Retina (tissue), 1 donor: ENCODE data around the gene MMP28.
A peak's percentile ranks its signal among the peaks of the same experiment; 100 is the strongest.
"Not testable (repeated sequence)": the region's sequence is repeated elsewhere in the genome, so short reads cannot be mapped to it uniquely, and the experiment has no call there.

Experiments used
- DNase-seq: peaks from one replicate; pipeline ENCODE4 v3.0.0-alpha.2; 2016

The MMP28 gene

DNA sequence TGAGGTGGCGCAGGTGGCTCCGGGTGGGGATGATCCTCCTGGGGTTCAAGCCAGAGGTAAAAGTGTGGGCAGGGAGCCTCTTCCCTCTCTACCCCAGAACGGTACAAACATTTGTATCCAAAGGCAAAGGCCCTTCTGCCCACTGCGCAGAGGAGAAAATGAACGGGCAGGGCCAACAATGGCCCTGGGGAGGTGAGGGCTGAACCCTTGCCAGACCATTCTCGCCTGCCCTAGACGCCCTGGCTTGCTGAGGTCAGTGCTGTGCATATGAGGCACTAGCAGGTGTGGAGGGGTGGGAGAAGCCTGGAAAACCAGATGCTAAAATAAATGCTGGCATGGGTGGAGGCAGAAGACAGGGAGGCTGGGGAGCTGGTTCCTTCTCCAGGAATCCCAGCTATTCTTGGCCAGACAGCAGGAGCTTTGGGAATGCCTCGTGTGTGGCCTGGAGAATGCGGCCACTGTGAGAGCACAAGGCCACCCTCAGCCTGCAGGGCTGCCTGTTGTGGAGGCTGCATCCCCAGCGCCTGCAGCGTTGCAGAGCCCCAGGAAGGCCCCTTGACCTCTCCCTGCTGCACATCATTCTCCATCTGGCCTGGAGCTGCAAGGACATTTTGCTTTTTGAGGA is 30.2 kb downstream of the MMP28 start:
- DNase-seq = no peak

DNA sequence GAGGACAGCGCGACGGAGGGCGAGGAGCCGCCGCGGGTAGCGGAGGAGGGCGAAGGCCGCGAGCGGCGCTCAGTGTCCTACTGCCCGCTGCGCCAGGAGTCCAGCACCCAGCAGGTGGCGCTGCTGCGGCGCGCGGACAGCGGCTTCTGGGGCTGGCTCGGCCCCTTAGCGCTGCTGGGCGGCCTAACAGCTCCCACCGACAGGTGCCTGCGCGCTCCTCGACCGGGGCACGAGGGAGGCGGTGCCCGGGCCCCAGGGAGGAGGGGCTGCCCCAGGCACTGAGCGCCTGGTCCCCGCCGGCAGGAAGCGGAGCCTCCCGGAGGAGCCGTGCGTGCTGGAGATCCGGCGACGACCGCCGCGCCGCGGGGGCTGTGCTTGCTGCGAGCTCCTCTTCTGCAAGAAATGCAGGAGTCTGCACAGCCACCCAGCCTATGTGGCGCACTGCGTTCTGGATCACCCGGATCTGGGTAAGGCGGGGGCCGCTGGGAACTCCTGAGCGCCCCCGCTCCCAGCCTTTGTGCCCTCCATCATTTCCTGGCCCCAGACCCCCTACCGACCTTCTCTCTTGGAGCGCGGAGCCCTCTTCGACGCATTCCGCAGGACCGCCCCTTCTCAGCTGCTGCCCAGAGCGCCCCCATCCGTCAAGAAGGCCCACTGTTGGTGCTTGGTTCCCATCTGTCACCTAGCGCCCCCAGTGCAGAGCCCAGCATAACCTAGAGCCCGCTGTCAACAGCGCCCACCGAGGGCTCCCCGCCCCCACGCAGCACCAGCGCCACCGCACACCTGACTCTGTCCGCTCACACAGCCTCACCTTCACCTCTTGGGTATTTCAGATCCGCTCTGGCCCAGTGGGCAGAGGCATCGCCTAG is 31.1 kb downstream of the MMP28 start:
- DNase-seq = peak; percentile 98

DNA sequence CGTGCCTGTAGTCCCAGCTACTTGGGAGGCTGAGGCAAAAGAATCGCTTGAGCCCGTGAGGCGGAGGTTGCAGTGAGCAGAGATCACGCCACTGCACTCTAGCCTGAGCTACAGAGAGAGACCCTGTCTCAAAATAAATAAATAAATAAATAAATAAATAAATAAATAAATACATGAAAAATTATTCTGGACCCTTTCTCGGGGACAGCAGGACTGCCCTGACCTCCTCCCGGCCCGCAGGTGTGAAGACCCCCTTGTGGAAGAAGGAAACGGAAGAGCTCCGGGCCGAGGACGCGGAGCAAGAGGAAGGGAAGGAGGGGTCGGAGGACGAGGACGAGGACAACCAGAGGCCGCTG is 31.7 kb downstream of the MMP28 start:
- no peak for DNase-seq

DNA sequence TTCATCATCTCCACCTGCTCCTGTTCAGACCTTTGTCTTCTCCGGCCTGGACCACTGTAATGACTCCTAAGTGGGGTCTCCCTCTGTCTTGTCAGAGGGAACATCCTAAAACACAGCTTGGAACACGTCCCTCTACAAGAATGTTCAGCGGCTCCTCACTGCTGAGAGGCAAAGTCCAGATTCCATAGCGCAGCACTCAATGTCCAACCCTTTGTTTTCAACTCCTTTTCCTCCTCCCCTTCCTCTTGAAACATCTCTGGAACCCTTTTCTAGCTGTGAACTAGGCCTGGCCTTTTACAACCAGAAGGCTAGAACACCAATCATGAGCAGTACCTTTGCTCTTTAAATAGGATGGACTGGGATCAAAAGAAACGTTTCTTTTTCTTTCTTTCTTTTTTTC is 33.8 kb downstream of the MMP28 start:
- no peak for DNase-seq

DNA sequence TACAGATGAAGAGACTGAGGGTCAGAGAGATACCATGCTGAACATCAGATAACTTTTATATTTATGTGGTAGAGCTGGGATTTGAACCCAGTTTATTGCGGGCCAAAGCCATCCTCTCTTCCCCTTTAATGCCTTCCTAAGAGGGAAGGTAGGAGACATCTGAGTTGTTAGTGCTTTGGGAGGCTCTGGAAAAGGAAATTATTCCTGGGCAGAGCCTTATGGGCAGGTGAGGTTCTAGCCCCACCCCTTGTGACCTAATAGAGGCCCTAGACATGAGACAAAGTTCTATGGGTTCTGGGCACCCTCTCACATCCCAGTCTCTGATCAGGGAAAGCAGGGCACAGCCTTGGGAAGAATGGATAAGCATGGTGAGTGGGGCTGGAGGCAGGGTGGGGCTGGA is 34.9 kb downstream of the MMP28 start, which contains the start of gene C17orf50:
Gene C17orf50 (plus strand): TSS at position 301 of the 400 bp plus-strand sequence. CDS start 55 bp downstream, at position 356.
- no peak for DNase-seq

DNA sequence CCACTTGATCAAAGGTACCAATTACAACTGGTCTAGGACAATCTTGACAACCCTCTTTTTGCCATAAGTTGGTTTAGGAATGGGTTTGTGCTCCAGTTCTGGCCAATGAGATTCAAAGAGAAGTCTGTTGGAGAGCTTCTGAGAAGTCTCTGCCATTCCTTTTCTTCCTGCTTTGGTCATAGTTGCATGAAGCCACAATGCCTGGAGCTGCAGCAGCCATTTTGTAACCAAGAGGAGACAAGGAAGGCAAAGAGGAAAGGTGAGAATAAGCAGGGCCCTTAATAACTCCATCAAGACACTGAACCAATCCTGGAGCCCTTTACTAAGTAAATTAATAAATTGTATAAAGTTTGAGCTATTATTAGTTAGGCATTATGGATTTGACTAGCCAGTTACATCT is 38.2 kb downstream of the MMP28 start:
- no peak for DNase-seq

DNA sequence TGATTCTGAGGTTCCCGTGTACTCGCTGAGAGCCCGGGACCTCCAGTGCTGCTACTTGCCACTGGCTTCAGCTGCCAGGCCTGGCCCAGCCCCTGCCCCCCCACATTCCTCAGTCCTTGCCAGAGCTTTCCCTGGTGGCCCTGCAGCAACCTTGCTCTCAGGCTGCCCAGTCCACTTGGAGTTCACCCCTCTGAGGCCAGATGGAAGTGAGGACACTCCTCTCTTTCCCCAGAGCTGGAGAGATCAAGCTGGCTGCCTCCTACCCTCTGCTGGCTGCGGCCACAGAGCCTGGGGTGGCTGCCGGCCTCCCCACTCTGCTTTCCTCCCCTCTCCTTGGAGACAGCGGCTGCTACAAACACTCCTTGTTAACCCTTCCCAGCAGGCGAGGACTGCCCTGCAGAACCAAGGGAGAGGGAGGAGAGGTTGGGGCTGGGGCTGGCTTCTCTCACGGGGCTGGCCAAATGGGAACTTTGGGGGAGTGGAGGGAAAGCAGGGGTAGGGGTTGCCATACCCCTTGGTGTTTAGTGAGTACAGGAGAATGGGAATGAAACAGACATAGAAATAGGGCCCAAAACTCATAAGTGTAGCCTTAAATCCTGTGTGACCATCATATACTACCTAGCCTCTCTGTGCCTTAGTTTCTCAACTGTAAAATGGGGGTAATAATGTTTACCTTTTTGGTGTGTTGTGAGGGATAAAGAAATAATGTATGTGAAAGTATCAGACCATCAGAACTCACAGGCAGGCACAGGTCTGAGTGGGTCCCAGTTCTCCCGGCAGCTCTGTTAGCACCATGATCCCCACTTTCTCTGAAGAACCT is 42.3 kb downstream of the MMP28 start, which contains the start of gene GAS2L2:
Gene GAS2L2 (minus strand): TSS at position 295 of the 820 bp plus-strand sequence. CDS start 389 bp downstream, outside the sequence.
- no peak for DNase-seq

DNA sequence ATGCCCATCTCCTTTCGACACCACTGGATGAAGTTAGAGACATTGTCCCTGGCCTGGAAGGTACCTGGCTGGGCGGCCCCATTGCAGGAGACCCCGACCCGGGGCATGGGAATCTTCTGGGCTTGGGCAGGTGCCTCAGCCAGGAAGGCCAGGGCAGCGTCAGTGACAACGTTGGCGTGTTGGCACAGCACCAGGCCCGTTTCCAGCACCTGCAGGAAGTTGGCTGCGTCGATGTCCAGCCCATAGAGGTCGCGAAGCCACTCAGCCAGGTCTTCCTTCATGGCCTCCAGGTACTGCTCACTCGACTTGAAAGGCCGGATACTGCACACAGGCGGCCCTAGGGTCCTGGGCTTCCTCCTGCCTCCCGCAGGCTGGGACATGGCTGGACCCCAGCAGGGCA is 43.0 kb downstream of the MMP28 start:
- no peak for DNase-seq

DNA sequence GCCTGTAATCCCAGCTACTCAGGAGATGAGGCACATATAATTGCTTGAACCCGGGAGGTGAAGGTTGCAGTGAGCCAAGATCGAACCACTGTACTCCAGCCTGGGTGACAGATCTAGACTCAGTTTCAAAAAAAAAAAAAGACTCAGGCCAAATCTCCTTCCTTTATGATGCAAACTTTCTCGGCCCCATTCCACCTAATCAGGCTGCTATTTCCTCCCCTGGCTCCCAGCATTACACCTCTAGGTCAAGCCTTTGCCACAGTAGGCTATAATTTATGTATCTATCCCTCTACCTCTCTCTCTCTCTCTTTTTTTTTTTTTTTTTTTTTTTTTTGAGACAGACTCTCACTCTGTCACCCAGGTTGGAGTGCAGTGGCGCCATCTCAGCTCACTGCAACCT is 43.9 kb downstream of the MMP28 start:
- DNase-seq = not testable (repeated sequence)

DNA sequence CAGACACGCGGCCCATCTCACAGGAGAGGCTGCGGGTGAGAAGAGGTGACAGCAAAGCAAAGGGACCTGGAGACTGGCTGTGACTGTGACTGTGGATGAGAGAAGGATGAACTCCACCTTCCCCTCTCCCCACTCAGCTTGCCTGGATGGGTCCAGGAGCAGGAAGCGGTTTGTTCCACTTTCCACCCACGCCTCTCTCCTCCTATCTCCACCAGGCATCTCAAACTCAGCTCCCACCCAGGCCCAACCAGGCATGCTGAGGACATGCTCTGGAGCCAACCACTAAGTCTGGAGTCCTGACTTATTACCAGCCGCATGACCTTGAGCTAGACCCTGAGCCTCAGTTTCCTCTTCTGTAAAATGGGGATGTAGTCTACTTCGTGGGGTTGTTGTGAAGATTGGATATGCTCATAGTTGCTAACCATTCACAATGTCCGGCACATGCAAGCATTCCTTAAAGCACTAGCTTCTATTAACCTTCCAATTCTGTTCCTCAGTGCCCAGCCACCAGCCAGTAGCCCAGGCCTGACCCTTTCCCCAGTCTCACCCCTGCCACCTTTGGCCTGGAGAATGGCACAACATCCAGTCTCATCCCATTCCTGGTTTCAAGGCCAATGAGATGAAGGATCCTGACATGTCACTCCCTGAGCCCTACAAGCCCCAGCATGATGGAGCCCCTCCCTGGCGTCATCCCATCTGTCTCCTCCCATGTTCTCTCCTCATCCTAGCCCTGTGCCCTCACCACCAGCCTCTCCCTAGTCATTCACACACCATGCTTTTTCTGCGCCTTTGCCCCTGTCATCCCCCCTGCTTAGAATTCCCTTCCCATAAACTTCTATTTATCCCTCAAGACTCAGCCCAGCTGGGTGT is 44.7 kb downstream of the MMP28 start:
- no peak for DNase-seq

DNA sequence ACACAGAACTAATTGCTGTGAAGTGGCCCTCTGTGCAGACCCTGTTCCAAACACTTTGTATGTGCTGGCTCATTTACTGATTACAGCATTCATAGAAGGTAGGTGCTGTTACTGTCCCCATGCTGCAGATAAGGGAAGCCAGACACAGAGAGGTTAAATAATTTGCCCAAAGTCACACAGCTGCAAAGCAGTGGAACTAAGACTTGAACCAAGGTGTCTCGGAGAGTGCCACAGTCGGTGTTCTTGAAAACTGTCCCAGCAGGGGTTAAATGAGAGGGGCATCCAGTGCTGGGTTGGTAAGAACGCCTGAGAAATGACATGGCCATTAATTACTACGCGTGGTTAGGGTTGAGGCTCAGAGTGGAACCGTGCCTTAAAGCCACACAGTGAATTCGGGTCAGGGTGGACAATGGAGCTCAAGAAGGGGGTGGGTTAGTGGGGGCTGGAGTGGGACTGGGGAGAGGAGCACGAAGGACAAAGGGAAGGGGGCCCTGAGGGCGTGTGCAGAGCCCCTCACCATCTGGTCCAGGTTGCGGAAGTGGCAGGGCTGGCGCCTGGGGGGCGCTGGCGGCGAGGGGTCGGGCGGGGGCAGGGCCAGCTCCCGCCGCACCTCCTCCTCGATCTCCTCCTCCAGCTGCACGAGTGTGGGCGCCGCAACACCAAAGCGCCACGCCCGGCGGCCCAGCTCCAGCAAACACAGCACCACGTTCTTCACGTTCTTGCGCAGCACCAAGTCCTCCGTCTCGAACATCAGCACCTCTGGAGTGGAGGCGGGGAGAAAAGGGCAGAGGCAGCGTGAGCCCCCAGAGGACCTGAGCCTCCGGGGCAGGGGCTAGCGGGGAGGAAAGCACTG is 45.7 kb downstream of the MMP28 start:
- DNase-seq = peak; percentile 43

DNA sequence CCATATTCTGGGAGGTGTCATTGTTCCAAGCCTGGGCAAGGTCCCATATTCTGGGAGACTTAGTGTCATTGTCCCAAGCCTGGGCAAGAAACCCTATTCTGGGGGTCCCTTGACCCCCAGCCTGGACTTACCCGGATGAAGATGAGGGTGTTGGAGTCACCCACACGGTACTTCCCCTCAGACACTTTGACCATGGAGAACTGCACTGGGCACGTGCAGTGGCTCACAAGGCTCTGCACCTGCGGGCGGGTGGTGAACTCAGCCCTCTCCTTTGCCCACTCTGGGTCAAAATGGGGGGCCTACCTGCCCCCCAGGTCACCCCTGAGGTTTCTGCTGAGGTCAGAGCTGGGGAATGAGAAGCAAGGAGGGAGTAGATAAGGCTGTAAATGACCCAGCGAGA is 46.5 kb downstream of the MMP28 start:
- no peak for DNase-seq

DNA sequence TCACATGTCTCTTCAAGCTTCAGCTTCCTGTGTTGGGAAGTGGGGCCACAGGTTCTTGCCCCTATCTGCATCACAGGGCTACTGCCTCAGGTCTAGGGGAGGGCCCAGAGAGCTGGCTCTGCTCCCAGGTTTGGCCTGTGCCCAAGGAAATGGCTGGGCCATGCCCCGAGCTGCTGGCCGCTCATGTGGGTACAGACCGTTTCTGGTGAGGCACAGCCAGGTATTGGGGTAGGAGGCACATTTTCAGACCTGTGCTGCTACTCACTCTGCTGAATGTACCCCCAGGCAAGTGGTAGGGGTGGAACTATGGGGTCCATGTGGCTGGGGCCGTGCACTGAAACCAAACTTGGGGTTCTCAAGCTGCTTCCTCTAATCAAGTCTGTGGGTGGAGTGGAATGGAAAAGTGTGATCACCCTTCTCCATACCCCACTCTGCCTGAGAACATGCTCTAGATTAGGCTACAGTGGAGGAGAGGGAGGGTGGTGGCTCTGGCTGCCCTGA is 47.0 kb downstream of the MMP28 start:
- DNase-seq = no peak

DNA sequence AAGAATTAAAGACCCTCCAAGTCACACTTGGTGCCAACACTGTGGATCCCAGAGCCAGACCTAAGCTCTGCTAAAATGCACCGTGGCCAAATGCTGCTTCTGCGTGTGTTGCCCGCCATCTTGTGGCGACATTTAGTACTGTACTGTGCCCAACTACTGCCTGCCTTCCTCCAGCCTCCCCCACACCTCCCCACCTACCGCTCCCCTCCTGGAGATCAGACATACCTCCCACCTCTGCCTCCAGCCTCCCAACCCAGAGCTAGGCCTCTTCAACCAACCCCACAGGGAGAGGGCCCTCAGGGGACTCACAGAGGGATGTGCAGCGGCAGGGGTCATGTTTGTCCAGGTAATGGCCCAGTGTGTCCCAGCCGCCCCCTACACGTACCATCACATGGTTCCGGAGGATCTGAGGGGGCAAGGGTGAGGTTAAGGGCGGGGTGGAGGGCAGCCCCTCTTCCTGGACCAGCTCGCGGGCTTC is 47.9 kb downstream of the MMP28 start:
- DNase-seq = peak; percentile 87

DNA sequence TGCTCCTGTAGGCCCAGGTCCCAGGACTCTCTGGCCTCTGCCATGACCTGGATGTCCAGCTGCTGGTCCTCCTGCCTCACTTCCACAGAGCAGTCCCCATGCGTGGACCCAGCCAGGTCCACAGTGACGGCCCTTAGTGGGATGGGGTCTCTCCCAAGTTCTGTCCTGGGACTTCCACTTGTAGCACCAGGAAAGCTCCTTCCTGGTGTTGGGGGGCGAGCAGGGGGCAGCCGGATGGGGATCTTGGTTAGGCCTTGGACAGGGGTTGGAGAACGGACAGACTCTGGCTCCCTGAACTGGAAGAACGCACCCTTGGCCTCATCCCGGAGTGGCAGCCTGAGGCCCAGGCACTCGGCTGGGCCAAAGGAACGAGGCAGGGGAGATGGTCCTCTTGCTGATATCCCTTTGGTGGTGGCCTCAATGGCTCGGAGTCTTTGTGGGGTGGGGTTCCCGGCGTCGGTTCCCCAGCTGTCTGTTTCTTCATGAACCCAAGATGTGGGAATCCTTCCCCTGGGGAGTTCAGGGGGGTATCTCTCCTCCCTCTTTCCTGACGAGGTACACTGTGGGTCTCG is 49.6 kb downstream of the MMP28 start:
- no peak for DNase-seq

DNA sequence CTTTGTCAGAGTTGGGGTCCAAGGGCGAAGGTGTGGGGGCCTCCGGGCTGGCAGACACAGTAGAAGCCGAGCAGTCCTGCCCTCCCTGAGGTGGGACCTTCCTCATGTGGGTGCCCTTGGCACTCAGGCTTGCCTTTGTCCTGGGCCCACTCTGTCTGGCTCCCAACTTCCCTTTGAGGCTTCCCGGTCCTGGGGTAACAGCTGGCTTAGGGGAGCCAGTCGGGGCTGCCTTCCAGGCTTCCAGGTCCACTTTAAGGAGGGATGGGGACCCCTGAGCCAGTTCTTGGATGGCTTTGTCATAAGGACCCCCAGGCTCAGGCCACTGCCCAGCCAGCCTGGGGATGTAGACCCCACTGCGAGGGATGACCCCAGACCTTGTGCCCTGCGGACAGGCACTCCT is 50.2 kb downstream of the MMP28 start:
- no peak for DNase-seq

DNA sequence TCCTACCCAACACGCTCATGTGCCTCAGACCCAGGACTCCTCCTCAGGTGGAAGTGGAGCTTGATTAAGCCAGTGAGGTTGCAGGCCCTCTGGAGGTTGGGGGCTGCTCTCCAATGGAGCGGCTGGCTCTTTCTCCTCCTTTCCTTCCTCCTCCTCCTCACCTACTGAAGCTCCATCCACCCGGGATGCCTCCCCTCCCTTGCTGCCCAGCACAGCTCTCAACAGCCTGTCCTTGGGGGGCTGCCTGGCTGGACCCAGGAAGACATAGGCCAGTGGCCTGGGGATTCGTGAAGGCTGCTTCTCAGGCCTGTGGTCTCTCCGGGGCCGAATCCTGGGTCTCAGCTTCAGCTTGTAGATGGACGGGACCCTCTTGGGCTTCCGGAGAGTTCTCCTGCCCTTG is 50.6 kb downstream of the MMP28 start:
- no peak for DNase-seq

DNA sequence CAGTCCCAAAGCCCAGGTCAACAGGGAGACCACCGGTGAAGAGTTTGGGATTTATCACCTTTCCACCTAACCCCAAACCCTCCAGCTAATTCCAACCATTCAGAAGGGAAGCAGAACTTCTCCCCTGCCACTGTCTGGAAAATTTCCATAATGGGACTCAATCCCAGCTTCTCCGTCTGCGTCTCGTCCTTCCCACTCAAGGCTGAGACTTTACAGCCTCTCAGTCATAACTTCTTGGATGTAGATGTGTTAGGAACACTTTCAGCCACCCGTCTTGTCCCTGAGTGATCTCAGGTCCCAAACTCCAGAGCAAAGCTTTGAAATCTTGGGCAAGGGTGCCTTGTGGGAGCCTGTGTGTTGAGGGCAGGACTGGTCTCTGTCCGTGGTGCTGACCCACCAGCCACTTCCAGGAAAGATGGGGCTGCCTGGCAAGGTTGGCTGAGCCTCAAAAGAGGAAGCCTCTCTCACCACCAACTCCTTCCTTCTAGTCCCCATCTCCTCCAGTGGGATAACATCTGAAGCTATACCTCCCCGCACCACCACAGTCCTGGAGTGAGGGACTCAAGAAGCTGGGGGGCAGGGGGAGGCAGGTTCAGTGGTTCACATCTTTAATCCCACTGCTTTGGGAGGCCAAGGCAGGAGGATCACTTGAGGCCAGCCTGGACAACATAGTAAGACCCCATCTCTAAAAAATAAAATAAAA is 51.7 kb downstream of the MMP28 start:
- no peak for DNase-seq

DNA sequence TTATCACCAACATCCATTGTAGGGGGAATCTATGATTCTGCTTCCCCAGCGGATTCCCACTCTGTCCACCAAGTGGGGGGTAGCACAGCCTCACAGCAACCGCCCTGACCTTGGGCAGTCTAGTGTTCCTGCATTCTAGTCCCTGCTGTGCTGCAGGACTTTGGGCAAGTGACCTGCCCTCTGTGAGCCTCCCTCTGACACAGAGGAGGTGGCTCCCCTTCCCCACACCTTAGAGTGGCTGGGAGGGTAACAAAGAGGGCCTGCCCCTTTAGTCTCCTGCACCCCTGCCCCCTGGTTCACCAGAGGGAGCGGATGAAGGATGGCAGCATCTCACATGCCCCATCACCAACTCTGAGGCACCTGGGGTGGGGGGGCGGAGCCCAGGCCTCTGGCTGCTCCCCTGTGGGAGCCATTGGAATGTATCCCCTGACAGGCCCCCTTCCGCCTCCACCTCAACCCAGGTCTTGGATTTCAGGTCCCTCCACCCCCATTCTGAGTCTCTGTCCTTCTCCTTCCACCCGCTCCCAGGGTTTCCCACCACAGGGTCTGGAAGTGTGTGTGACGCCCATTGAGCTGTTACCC is 52.5 kb downstream of the MMP28 start:
- no peak for DNase-seq

DNA sequence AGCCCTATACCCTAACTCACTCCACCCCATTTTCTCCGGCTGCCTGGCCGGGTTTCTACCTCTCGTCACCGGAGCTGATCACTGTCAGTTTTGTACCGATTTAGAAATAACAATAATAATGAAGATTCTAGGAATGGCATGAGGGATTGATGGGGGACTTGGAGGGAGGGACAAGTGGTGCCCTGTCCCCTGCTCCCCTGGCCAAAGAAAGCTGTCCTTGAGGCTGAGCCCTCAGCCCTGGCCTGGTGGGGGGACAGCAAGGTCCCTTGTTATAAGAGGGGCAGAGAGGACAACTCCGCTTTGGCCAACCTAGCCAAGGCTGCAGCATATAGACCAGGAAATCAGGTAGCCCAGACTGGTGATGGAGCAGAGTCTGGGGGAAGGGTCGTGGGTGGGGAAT is 52.9 kb downstream of the MMP28 start:
- DNase-seq = no peak
